ENCODE data around the gene UBL3.

GRCh38 chr13:29799041-29799440 is 51.4 kb downstream of the UBL3 start:
- TF ChIP-seq POLR2A (IDR thresholded peaks at IDR 0.05) (no peak), CTCF (IDR thresholded peaks at IDR 0.05 in 4 of 5, conservative IDR thresholded peaks at IDR 0.05 in 1 of 5) (no peak)
